ENCODE results near the gene TCF7L2.

TCF7L2 gene

DNA sequence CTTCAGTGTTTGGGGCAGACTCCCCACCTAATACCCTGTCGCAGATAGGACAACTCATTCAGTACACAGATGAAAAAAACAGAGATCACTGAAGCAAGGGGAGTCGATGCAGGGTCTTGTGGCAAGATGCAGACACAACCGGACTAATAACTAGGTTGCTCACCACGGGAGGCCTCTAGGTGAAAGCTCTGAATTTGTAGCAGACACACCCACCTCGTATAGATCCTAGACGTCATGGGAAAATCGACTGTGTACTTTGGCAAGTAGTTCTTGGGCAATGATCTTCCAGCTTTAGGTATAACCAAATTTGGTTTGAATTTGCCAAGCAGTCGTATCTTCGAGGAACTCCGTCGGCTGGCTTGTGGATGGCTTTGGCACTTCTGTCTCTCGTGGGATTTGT, 88.1 kb downstream of the TCF7L2 start:
- Histone ChIP-seq H3K4me1 (ENCODE audit: insufficient read depth, low read length) (no peaks in the 10 kb centered on the region), H3K36me3 (ENCODE audit: insufficient read depth, low read length) (no peaks in the 10 kb centered on the region), H3K9ac (ENCODE audit: low read depth, low read length) (no peak overlapping the region), H3K9me3 (ENCODE audit: control insufficient read depth, insufficient read depth, low read length) (no peaks in the 10 kb centered on the region)

GRCh38 chr10:113038985-113039384, 88.9 kb downstream of the TCF7L2 start:
- H3K36me3 ChIP-seq (ENCODE audit: insufficient read depth, low read length), result no peaks in the 10 kb centered on the region
- H3K9ac ChIP-seq (ENCODE audit: low read depth, low read length), result no peak overlapping the region
- H3K4me1 ChIP-seq (ENCODE audit: insufficient read depth, low read length), result no peaks in the 10 kb centered on the region
- no peaks in the 10 kb centered on the region for H3K9me3 ChIP-seq (ENCODE audit: control insufficient read depth, insufficient read depth, low read length)

DNA sequence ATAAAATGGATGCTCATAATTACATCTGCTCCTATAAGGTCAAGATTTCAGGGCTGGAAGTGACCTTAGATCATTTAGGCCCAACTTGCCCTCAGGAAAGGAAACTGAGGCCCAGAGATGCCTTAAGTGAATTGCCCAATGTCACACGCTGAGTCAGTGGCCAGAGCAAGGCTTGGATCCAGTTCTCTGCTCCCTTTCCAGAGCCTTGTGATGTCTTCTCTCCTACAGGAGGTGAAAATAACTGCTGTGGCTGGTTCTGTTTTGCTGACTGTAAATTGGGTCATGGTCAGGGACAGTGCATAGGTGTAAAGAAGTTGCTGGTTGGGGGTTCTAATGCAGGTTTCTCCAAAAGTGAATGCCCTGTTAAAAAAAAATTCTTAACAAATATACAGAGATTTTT, 91.3 kb downstream of the TCF7L2 start:
- Histone ChIP-seq H3K4me1 (ENCODE audit: insufficient read depth, low read length) (no peaks in the 10 kb centered on the region), H3K36me3 (ENCODE audit: insufficient read depth, low read length) (peaks cover 3% of the 10 kb centered on the region), H3K9me3 (ENCODE audit: control insufficient read depth, insufficient read depth, low read length) (no peaks in the 10 kb centered on the region), H3K9ac (ENCODE audit: low read depth, low read length) (no peak overlapping the region)

GRCh38 chr10:113041841-113042750, 92.0 kb downstream of the TCF7L2 start:
- H3K36me3 ChIP-seq (ENCODE audit: insufficient read depth, low read length), result peaks cover 3% of the 10 kb centered on the region
- no peaks in the 10 kb centered on the region for H3K9me3 ChIP-seq (ENCODE audit: control insufficient read depth, insufficient read depth, low read length)
- no peak overlapping the region for H3K9ac ChIP-seq (ENCODE audit: low read depth, low read length)
- H3K4me1 ChIP-seq (ENCODE audit: insufficient read depth, low read length), result peaks cover 5% of the 10 kb centered on the region; the same call in 1 of the 2 replicates

- Histone ChIP-seq H3K9me3 (ENCODE audit: control insufficient read depth, insufficient read depth, low read length) (no peaks in the 10 kb centered on the region), H3K9ac (ENCODE audit: low read depth, low read length) (no peak overlapping the region), H3K4me1 (ENCODE audit: insufficient read depth, low read length) (peaks cover 12% of the 10 kb centered on the region), H3K36me3 (ENCODE audit: insufficient read depth, low read length) (peaks cover 3% of the 10 kb centered on the region)
These were observed 92.8 kb downstream of the TCF7L2 start for GRCh38 chr10:113042868-113043267.

DNA sequence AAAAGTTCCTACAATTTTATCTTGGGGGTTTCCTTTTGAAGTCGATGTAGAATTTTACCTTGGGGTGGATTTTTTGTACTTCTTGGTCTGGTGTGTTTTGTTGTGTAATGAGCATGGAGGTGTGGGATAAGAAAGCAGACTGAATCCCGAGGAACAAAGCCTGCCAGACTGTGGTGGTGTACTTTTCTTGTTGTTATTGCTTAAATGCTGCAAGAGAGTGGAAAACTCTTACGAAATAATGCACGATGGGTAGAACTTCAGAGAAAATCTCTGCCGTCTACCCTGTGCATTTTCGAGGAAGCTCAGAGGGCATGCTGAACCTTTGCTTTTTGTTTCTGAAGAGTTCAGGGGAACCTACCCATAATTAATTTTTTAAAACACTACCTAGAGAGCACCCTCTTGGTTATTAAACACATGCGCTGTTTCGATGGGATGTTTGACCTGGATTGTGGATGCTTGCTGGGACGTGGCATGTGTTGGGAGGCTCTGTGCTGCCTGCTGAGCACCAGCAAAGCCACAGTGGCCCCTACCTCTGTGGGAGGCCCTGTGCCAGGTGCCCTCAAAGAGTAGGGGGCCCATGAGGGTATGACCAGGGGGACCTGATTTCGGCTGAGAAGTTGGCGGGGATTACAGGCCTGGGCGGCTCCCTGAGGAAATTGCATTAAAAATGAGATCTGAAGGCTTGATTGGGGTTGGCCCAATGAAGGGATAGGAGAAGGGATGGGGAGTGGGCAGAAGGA, 94.1 kb downstream of the TCF7L2 start:
- H3K36me3 ChIP-seq (ENCODE audit: insufficient read depth, low read length), result peaks cover 3% of the 10 kb centered on the region

GRCh38 chr10:113045147-113046055, 95.4 kb downstream of the TCF7L2 start:
- Histone ChIP-seq H3K9me3 (ENCODE audit: control insufficient read depth, insufficient read depth, low read length) (no peaks in the 10 kb centered on the region), H3K9ac (ENCODE audit: low read depth, low read length) (no peak overlapping the region), H3K4me1 (ENCODE audit: insufficient read depth, low read length) (peaks cover 26% of the 10 kb centered on the region), H3K36me3 (ENCODE audit: insufficient read depth, low read length) (peaks cover 3% of the 10 kb centered on the region)

More for the DNA sequence above, 94.1 kb downstream of the TCF7L2 start:
- Histone ChIP-seq H3K9ac (ENCODE audit: low read depth, low read length) (no peak overlapping the region), H3K4me1 (ENCODE audit: insufficient read depth, low read length) (peaks cover 20% of the 10 kb centered on the region), H3K9me3 (ENCODE audit: control insufficient read depth, insufficient read depth, low read length) (no peaks in the 10 kb centered on the region)

- H3K36me3 ChIP-seq (ENCODE audit: insufficient read depth, low read length), result peaks cover 3% of the 10 kb centered on the region
- peaks cover 30% of the 10 kb centered on the region for H3K4me1 ChIP-seq (ENCODE audit: insufficient read depth, low read length)
- H3K9me3 ChIP-seq (ENCODE audit: control insufficient read depth, insufficient read depth, low read length), result no peaks in the 10 kb centered on the region
- no peak overlapping the region for H3K9ac ChIP-seq (ENCODE audit: low read depth, low read length)
These were observed 97.1 kb downstream of the TCF7L2 start for GRCh38 chr10:113047151-113047550.

- Histone ChIP-seq H3K4me1 (ENCODE audit: insufficient read depth, low read length) (peaks cover 33% of the 10 kb centered on the region), H3K9me3 (ENCODE audit: control insufficient read depth, insufficient read depth, low read length) (no peaks in the 10 kb centered on the region), H3K36me3 (ENCODE audit: insufficient read depth, low read length) (peaks cover 3% of the 10 kb centered on the region)
These were observed 97.5 kb downstream of the TCF7L2 start for GRCh38 chr10:113047605-113047962.

DNA sequence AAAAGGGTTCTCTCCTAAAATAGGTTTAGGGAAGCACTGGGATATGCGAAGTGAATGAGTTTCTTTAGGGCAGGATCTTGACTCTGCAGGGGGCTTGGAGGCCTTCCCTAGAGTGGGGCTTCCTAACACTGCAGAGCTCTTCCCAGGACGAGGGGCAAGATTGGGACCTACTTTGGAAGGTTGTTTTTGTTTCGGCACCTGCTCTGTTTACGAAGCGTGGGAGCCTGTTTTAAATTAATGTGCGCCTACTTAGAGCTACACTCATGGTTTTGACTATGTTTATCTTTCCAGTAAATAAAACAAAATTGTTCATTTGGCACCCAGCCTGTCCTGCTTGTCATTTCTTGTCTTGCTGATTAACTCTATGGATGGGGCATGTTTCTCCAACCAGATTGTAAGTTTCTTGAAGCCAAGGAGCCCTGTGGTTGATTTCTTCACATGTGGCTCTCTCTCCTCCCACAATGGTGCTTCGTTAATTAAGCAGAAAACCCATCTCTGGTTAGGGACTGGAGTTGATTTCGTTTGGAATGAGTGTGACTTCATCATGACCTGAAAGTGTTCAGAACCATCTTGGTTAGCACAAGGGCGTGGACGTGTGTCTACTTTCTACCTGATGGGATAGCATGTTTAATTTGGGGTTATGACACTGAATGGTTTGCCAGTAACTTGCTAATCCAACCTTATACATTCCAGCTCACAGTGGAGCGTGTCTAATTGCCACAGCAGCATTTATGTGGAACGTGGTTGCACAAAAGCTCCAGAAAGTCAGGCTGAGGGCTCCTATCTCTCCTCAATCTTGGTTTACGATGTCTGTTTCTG, 98.1 kb downstream of the TCF7L2 start:
- Histone ChIP-seq H3K4me1 (ENCODE audit: insufficient read depth, low read length) (peaks cover 39% of the 10 kb centered on the region), H3K36me3 (ENCODE audit: insufficient read depth, low read length) (peaks cover 3% of the 10 kb centered on the region), H3K9me3 (ENCODE audit: control insufficient read depth, insufficient read depth, low read length) (no peaks in the 10 kb centered on the region), H3K9ac (ENCODE audit: low read depth, low read length) (no peak overlapping the region)

More at GRCh38 chr10:113047605-113047962, 97.5 kb downstream of the TCF7L2 start:
- no peak overlapping the region for H3K9ac ChIP-seq (ENCODE audit: low read depth, low read length)

GRCh38 chr10:113049881-113050280, 99.8 kb downstream of the TCF7L2 start:
- Histone ChIP-seq H3K9me3 (ENCODE audit: control insufficient read depth, insufficient read depth, low read length) (no peaks in the 10 kb centered on the region), H3K36me3 (ENCODE audit: insufficient read depth, low read length) (peaks cover 3% of the 10 kb centered on the region), H3K9ac (ENCODE audit: low read depth, low read length) (no peak overlapping the region), H3K4me1 (ENCODE audit: insufficient read depth, low read length) (peaks cover 51% of the 10 kb centered on the region)

GRCh38 chr10:113052076-113052830, 102.2 kb downstream of the TCF7L2 start:
- Histone ChIP-seq H3K4me1 (ENCODE audit: insufficient read depth, low read length) (peaks cover 63% of the 10 kb centered on the region), H3K9ac (ENCODE audit: low read depth, low read length) (no peak overlapping the region), H3K36me3 (ENCODE audit: insufficient read depth, low read length) (no peaks in the 10 kb centered on the region), H3K9me3 (ENCODE audit: control insufficient read depth, insufficient read depth, low read length) (no peaks in the 10 kb centered on the region)

DNA sequence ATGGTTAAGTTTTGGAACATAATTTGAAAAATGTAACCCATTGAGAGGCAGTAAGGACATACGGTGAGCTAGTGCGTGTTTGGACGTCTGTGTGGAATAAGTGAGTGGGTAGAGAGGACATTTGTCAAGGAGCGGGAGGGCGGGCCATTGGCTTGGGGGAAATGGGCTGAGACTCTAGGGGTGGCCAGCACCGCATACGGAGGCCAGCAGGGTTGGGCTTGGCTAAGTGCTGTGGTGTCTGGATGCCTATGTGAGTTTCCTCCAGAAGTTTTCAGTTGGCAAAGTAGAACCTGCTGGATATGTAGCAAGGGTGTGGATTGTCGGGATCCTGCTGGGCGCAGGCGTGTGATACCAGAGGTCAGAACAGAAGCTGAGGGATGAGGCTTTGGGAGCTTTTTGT, 103.0 kb downstream of the TCF7L2 start:
- H3K9ac ChIP-seq (ENCODE audit: low read depth, low read length), result no peak overlapping the region
- H3K4me1 ChIP-seq (ENCODE audit: insufficient read depth, low read length), result peaks cover 62% of the 10 kb centered on the region
- H3K36me3 ChIP-seq (ENCODE audit: insufficient read depth, low read length), result no peaks in the 10 kb centered on the region
- no peaks in the 10 kb centered on the region for H3K9me3 ChIP-seq (ENCODE audit: control insufficient read depth, insufficient read depth, low read length)

Data from ES-I3 (cell line).